ELR (cell line): ENCODE measurements around the gene AMDHD2.
A peak's percentile ranks its signal among the peaks of the same experiment; 100 is the strongest.
"Not testable (repeated sequence)": the region's sequence is repeated elsewhere in the genome, so short reads cannot be mapped to it uniquely, and the experiment has no call there.

Experiments used
- DNase-seq: peaks from one replicate; pipeline ENCODE4 v3.0.0-alpha.2; 2015; ENCODE audit warnings: low read depth

AMDHD2 gene

DNA sequence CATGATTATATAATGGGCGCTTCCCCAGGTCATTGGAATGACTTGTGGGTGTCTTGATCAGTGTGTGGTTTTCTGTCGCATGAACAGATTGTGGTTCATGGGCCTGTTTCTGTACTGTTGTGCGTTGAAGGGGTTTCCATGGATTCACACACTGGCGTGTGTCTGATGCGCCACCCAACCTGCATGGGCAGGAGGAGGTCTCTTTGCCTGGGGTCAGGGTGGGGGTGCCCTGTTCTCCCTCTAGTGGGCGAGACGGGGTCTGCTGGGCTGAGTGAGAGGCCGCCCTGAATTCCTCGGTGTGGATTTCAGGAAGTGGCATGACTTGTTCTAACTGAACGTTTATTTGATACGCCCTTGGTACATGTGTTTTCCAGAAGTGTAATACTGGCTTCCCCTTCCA, 60.0 kb downstream of the AMDHD2 start:
- DNase-seq: peak; percentile 23

DNA sequence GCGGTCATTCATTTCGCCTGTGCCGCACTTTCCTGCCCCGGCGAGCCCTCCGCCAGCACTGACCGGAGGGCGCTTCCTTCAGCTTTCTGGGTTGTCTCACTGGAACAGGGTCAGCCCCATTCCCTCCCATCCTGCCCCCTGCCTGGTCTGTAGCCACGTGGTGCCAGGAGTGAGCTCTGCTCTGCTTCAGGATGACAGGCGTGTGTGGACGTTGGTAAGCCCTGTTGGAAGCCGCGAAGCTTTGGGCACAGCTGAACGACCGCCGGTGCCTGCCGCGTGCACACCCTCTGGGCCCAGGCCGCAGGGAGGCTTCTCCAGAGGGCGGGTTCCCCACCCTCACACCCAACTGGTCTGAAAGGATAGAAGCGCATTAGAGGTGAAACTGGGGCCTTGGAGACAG, 60.6 kb downstream of the AMDHD2 start:
- not testable (repeated sequence) for DNase-seq
